AG09319 (cell line): ENCODE results near the gene DLG1.

Source experiments
- DNase-seq: peaks from one replicate; pipeline ENCODE4 v3.0.0-alpha.2; 2010; ENCODE audit warnings: low read depth; ENCODE audit errors: extremely low read depth
- CTCF ChIP-seq: IDR thresholded peaks from 2 replicates; pipeline ENCODE4 v1.5.1; 2011; ENCODE audit warnings: low read depth, mild to moderate bottlenecking, inconsistent platforms, low read length, moderate library complexity

The DLG1 gene

DNA sequence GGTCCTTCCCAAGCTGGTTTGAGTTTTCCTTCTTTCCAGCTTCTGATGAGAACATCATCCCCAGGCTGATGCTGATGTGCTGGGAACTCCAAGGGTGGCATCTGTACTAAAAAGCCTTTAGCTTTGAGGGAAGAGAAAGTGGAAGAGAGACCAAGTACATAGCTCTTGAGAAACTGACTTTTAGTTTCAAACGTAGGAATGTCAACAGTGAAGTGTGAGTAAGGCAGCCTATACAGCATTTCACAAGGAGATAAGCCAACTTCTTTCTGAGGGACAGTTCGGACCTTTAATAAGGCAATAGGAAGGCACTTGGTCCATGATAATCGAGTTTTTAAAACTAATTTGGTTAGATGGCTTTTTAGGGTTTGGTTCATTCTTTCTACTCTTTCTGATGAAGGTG lies 53.7 kb downstream of the DLG1 start:
- no peak for TF ChIP-seq CTCF
- no peak for DNase-seq

GRCh38 chr3:197242784-197243432 lies 55.5 kb downstream of the DLG1 start:
- no peak for TF ChIP-seq CTCF
- no peak for DNase-seq

DNA sequence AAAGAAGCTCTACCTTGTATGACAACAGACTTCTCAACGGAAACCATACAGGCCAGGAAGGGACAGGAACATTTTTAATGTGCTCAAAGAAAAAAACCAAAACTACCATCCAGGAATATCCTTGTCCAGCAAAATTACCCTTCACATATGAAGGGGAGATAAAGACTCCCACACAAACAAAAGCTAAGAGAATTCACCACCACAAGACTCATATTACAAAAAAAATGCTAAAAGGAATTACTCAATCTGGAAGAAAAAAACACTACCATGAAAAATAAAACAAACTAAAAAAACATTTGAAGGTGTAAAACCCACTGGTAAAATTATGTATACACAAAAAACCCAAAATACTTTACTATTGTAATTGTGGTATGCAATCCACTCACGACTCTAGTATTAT lies 57.2 kb downstream of the DLG1 start:
- DNase-seq = no peak
- no peak for TF ChIP-seq CTCF

DNA sequence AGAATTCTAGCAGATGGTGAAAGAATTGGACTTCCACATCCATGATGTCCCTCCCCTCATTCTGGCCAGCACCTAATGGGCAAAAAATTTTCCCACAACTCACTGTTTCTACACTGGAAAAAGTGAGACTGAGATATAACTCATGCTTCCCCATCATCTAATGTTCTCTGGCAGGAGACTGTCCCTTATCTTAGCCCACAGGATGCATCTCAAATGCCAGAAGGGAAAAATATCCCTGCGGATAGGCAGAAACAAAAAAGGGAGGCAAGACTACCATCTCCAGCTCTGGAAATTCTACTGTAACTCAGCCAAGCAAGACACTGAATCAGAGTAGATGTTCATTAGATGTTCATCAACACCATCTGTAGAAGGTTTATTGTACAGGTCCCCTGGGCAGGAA lies 58.6 kb downstream of the DLG1 start:
- DNase-seq = no peak
- no peak for TF ChIP-seq CTCF

DNA sequence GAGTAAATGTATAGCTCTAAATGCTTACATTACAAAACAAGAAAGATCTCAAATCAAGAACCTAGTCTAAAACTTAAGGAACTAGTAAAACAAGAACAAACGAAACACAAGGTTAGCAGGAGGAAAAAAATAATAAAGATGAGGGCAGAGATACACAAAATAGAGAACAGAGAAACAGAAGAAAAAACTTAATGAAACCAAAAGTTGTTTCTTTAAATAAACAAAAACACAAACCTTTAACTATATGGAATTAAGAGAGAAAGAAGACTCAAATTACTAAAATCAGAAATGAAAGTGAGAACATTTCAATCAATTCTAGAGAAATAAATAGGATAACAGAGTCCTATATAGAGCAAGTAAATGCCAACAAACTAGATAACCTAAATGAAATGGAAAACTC lies 59.6 kb downstream of the DLG1 start:
- DNase-seq = no peak
- no peak for TF ChIP-seq CTCF

- DNase-seq = no peak
- no peak for TF ChIP-seq CTCF
Measured at GRCh38 chr3:197237897-197238296, 60.5 kb downstream of the DLG1 start.

DNA sequence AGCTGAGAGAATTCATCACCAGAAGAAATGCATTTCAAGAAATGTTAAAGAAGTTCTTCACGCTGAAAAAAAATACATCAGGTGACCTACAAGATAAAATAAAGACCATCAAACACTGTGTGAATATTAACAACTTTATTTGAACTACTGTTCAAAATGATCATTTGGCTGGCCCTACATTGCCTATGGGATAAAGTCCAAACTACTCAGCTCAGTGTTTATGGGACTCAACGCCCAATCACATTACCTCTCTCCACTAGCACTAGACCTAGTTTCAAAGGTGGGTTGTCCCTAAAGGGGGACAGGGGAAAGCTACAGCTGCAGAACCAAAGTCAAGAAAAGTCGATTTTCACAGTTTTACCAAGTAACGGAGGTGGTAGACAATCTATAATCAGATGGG lies 62.0 kb downstream of the DLG1 start:
- TF ChIP-seq CTCF = no peak
- DNase-seq = no peak
